GM18867 (cell line): Measurements from ENCODE around the gene NDN.
"Not testable (repeated sequence)": the region's sequence is repeated elsewhere in the genome, so short reads cannot be mapped to it uniquely, and the experiment has no call there.

Experiments
- ATAC-seq: cut with Tn5 transposase; IDR thresholded peaks from one replicate; pipeline ENCODE4 v1.9.1; 2021; ENCODE audit warnings: mild to moderate bottlenecking, moderate library complexity; ENCODE audit not compliant: unreplicated experiment

The NDN gene, protein sequence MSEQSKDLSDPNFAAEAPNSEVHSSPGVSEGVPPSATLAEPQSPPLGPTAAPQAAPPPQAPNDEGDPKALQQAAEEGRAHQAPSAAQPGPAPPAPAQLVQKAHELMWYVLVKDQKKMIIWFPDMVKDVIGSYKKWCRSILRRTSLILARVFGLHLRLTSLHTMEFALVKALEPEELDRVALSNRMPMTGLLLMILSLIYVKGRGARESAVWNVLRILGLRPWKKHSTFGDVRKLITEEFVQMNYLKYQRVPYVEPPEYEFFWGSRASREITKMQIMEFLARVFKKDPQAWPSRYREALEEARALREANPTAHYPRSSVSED

GRCh38 chr15:23687143-23687470, at the start of gene NDN:
NDN (minus strand) TSS chr15:23687305; CDS start chr15:23687217, 88 bp downstream.
- no peak for ATAC-seq

DNA sequence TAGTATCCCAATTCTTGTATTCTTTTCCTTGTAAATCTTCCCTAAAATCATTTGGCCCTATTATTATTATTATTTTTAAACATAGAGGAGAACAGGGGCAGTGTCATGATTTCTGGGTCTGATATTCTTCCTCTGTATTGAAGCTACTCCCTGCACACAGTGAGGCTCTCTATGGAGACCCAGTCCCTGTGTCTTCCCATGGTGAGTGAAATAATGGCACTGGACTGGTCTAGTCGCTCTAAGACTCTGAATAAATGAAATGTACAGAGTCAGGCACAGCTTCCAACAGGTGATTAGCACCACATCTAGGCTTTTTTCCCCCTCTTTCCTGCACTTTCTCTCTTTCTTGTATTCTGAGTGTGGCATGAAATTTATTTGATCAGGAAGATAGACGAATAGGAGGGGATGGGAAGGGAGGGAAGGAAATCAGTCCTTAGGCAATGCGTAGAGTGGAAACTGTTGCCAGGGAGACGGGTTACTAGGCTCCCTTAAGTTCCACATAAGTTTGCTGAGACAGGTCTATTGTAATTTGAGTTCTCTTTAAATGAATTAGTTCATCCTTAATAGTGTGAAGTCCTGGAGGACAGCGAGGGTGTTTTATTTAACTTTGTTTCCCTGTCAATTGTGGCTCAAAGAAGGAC, 49.0 kb upstream of the NDN start:
- ATAC-seq, result no peak

DNA sequence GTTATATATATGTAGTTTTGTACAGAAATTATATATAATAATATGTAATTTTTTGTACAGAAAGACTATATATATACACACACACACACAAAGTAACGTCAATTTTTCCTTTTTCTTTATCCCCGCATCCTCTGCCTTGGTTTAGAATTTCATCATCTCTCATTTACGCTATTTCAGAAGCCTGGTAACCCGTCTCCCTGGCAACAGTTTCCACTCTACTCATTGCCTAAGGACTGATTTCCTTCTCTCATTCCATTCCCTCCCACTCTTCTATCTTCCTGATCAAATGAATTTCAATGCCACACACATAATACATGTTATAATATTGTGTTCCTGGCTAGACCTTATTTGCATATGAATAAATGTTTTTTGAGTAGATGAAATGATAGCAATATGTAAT, 47.8 kb upstream of the NDN start:
- ATAC-seq, result no peak

GRCh38 chr15:23713874-23714656, 27.0 kb upstream of the NDN start:
- ATAC-seq, result not testable (repeated sequence)

DNA sequence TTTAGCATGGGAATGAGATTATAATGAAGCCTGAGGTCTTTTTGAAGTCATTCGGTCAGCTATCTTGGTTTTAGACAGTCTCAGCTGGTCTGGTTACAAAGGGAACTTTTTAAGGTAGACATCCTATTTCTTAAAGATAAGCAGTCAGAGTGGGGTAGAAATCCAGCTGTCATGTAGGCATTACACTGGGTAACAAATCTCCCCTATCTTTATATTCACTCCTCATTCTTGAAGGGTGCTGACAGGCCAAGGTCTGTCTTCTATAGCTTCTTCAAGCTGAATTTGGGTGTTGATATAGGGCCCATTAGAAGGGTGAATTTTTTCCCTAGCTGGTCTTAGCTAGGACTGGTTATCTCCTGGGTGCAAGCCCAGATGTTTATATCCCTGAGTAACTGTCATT, 21.2 kb upstream of the NDN start:
- ATAC-seq, result no peak

- no peak for ATAC-seq
These were observed 8.2 kb upstream of the NDN start for GRCh38 chr15:23695282-23695681.

DNA sequence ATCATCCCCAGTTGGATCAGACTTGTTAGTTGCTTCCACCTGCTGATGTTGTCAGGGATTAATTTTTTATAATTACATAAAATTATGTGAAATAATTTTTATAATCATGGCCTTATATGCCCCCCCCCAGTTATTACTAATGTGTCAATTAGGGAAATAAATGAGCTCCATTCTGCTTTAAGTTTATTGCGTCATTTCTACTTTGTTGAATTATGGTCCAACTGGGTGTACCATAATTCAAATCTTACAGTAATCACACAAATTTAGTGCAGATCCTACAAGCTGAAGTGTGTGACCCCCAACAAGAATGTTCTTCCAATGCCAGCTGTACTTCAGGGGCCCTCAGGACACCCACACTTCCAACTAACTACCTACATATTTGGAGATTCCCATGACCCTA, 7.5 kb upstream of the NDN start:
- ATAC-seq, result no peak

DNA sequence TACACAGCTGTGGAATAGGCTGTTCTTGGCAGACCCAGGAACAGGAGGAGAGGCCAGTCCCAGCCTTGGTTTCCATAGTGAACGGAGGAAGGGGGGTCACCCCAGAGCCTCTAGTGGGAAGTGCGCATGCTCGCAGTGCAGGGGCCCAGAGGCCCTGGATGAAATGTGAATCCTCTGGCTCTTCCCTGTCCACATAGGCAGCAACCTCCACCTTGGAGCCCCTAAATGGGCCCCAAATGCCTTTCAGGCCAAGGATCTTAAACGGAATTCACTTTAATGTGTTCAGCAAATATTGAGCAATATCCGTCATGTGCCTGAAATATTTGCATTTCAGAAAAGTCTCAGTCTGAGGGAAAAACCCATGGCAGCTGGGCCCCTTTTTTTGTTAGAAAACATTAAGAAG, 3.3 kb upstream of the NDN start:
- ATAC-seq, result no peak

DNA sequence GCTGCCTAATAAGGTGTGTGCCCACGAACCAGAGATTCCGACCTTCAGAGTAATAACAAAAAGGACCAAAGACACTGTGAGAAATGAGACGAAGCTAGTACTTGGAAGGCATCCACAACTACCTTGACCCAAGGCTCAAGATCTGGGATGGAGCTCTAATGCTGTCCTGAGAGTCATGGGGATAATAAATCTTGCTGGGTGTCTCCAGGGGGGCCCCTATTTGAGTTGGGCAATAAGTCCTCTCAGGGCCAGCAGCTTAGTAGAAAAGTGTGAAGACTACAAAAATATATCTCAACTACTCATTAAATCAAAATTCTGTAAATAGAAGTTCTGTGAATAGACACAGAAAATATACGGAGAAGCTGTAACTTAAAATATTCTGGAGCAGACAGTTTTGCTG, 2.9 kb upstream of the NDN start:
- no peak for ATAC-seq

DNA sequence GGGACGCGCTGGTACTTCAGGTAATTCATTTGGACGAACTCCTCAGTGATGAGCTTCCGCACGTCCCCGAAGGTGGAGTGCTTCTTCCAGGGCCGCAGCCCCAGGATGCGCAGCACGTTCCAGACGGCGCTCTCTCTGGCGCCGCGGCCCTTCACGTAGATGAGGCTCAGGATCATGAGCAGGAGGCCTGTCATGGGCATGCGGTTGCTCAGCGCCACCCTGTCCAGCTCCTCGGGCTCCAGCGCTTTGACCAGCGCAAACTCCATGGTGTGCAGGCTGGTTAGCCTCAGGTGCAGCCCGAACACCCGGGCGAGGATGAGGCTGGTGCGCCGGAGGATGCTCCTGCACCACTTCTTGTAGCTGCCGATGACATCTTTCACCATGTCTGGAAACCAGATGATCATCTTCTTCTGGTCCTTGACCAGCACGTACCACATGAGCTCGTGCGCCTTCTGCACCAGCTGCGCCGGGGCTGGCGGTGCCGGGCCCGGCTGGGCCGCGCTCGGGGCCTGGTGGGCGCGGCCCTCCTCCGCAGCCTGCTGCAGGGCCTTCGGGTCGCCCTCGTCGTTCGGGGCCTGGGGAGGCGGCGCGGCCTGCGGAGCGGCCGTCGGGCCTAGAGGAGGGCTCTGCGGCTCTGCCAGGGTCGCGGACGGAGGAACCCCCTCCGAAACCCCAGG, 501 bp downstream of the NDN start:
- no peak for ATAC-seq

DNA sequence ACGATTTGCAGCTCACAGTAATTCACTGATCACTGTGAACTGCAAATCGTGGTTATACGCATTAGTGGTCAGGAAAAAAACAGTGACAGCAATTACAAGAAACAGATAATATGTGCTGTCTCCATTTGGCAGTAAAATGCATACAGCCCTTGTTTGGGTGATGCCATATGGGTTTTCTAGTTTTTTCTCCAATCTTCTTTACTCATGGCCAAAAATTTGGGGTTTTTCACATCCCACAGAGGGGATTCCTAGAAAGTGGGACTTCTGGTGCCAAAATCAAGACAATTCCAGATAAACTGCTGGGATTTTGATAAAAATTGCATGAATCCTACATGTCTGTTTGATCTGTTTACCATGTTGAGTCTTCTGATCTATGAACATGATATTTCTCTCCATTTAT, 15.6 kb downstream of the NDN start:
- ATAC-seq, result no peak

- no peak for ATAC-seq
These were observed 16.1 kb downstream of the NDN start for GRCh38 chr15:23670970-23671369.

DNA sequence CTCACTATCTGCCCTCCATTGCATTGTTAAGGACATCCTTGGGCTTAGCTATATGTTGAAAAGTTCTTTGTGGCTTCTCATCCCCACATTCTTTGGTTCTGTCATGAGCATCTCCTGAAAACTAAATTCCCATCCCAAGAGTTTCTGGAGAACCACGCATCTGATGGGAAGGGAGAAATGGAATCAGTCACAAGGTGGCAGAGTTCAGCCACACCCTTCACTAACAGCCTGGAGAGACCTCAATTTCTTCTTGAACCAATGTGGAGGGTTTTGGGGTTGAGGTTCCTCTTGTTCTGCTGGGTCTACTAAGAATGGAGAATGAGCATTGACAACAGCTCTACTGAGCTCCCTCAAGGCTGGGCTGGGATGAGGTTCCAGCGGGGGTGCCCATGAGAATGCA, 23.9 kb downstream of the NDN start:
- ATAC-seq, result no peak

DNA sequence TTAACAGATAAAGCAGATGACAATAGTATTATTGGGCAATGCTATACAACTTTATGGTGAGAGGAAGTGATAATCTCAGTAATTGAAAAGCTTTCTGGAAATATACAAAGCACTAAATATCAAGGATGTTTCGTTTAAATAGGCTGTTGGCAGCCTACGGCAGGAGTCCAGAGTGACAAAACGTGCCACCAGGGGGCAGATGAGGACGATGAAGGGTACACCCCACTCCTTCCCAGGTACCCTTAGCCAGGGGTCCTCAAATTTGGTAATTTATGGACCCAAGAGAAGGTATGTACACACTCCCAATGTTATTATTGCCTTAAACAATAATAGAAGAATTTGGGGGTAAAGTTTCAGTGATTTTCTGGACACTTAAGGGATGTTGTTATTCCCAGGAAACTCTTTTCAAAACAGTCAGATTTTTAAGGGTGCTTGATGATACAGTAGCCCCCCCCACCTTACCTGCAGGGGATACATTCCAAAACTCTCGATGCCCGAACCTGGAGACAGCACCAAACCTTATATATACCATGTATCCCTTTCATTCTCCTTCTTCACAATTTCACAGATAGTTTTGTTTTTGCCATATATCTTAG, 38.1 kb downstream of the NDN start:
- ATAC-seq, result no peak

- ATAC-seq, result no peak
These were observed 39.4 kb downstream of the NDN start, which contains the start of gene MAGEL2 for GRCh38 chr15:23647421-23648370. MAGEL2 (minus strand) TSS chr15:23647867; CDS start chr15:23647742, 125 bp downstream.

DNA sequence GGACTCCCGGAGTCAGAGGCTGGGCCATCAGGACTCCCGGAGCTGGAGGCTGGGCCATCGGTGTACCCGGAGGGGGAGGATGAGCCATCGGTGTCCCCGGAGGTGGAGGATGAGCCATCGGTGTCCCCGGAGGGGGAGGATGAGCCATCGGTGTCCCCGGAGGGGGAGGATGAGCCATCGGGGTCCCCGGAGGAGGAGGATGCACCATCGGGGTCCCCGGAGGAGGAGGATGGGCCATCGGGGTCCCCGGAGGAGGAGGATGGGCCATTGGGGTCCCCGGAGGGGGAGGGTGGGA, 40.2 kb downstream of the NDN start:
- no peak for ATAC-seq

GRCh38 chr15:23646165-23647000, 40.7 kb downstream of the NDN start:
- no peak for ATAC-seq

GRCh38 chr15:23645371-23646164, 41.5 kb downstream of the NDN start:
- no peak for ATAC-seq
